Adrenal gland (tissue), 5 donors: Measurements from ENCODE around the gene PRSS33.

Source experiments
- CTCF ChIP-seq, 6 experiments: fragments of 450-650 bp in 4 of 6; fragments of 200-600 bp in 2 of 6; sonication (generic) in 1 of 6; IDR thresholded peaks; 1 replicate in 5 of 6; 2 replicates in 1 of 6; pipeline versions ENCODE4 v1.5.1 to v1.8.0; 2016 to 2021; ENCODE audit warnings: antibody characterized with exemption in 6 of 6, mild to moderate bottlenecking in 2 of 6, moderate library complexity in 1 of 6
- POLR2A ChIP-seq, 2 donors: fragments of 450-650 bp; IDR thresholded peaks; one replicate each; pipeline ENCODE4 v1.6.1; 2017; ENCODE audit warnings: antibody characterized with exemption in 2 of 2, mild to moderate bottlenecking in 2 of 2, moderate library complexity in 1 of 2
- donor health status: DM: no; HTN: no; CAD: no.

DNA sequence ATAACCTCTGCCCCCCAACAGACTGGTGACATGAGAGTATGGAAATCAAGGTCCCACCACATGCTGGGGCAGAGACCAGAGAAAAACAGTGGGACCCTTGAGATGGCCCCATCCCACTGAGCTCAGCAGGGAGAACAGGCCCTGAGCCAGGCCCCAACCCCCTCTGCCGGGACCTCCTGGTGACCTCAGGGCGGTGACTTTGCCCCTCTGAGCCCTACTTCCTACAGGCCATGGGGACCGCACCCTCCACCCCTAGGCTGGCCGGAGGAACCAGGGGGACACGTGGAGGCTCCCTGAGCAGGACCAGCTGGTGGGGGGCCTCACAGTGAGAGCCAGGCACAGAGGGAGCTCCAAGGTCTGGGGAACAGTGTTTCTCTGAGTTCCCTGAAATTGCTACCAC, 48.7 kb downstream of the PRSS33 start:
- TF ChIP-seq CTCF (IDR thresholded peaks at IDR 0.05), result no peak
- TF ChIP-seq POLR2A (IDR thresholded peaks at IDR 0.05), result no peak
